ENCODE data around the gene MMP28.

MMP28 gene

DNA sequence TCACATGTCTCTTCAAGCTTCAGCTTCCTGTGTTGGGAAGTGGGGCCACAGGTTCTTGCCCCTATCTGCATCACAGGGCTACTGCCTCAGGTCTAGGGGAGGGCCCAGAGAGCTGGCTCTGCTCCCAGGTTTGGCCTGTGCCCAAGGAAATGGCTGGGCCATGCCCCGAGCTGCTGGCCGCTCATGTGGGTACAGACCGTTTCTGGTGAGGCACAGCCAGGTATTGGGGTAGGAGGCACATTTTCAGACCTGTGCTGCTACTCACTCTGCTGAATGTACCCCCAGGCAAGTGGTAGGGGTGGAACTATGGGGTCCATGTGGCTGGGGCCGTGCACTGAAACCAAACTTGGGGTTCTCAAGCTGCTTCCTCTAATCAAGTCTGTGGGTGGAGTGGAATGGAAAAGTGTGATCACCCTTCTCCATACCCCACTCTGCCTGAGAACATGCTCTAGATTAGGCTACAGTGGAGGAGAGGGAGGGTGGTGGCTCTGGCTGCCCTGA lies 47.0 kb downstream of the MMP28 start:
- Mint-ChIP-seq H3K4me1 (ENCODE audit: low read depth) (peaks cover 11% of the 10 kb centered on the region), H3K4me3 (no peak overlapping the region), H3K27ac (no peak overlapping the region), H3K9me3 (no peaks in the 10 kb centered on the region), H3K27me3 (ENCODE audit: low read depth) (peaks cover 45% of the 10 kb centered on the region), H3K36me3 (ENCODE audit: low read depth) (no peaks in the 10 kb centered on the region)

DNA sequence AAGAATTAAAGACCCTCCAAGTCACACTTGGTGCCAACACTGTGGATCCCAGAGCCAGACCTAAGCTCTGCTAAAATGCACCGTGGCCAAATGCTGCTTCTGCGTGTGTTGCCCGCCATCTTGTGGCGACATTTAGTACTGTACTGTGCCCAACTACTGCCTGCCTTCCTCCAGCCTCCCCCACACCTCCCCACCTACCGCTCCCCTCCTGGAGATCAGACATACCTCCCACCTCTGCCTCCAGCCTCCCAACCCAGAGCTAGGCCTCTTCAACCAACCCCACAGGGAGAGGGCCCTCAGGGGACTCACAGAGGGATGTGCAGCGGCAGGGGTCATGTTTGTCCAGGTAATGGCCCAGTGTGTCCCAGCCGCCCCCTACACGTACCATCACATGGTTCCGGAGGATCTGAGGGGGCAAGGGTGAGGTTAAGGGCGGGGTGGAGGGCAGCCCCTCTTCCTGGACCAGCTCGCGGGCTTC lies 47.9 kb downstream of the MMP28 start:
- no peak overlapping the region for H3K4me3 Mint-ChIP-seq
- no peak overlapping the region for H3K27ac Mint-ChIP-seq
- H3K9me3 Mint-ChIP-seq = no peaks in the 10 kb centered on the region
- peaks cover 39% of the 10 kb centered on the region for H3K27me3 Mint-ChIP-seq (ENCODE audit: low read depth)
- H3K4me1 Mint-ChIP-seq (ENCODE audit: low read depth) = peaks cover 11% of the 10 kb centered on the region
- H3K36me3 Mint-ChIP-seq (ENCODE audit: low read depth) = no peaks in the 10 kb centered on the region

DNA sequence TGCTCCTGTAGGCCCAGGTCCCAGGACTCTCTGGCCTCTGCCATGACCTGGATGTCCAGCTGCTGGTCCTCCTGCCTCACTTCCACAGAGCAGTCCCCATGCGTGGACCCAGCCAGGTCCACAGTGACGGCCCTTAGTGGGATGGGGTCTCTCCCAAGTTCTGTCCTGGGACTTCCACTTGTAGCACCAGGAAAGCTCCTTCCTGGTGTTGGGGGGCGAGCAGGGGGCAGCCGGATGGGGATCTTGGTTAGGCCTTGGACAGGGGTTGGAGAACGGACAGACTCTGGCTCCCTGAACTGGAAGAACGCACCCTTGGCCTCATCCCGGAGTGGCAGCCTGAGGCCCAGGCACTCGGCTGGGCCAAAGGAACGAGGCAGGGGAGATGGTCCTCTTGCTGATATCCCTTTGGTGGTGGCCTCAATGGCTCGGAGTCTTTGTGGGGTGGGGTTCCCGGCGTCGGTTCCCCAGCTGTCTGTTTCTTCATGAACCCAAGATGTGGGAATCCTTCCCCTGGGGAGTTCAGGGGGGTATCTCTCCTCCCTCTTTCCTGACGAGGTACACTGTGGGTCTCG lies 49.6 kb downstream of the MMP28 start:
- H3K9me3 Mint-ChIP-seq = no peaks in the 10 kb centered on the region
- H3K4me3 Mint-ChIP-seq = no peak overlapping the region
- no peak overlapping the region for H3K27ac Mint-ChIP-seq
- H3K27me3 Mint-ChIP-seq (ENCODE audit: low read depth) = peaks cover 43% of the 10 kb centered on the region
- peaks cover 13% of the 10 kb centered on the region for H3K4me1 Mint-ChIP-seq (ENCODE audit: low read depth)
- H3K36me3 Mint-ChIP-seq (ENCODE audit: low read depth) = no peaks in the 10 kb centered on the region

DNA sequence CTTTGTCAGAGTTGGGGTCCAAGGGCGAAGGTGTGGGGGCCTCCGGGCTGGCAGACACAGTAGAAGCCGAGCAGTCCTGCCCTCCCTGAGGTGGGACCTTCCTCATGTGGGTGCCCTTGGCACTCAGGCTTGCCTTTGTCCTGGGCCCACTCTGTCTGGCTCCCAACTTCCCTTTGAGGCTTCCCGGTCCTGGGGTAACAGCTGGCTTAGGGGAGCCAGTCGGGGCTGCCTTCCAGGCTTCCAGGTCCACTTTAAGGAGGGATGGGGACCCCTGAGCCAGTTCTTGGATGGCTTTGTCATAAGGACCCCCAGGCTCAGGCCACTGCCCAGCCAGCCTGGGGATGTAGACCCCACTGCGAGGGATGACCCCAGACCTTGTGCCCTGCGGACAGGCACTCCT lies 50.2 kb downstream of the MMP28 start:
- H3K4me1 Mint-ChIP-seq (ENCODE audit: low read depth) = peaks cover 10% of the 10 kb centered on the region
- H3K36me3 Mint-ChIP-seq (ENCODE audit: low read depth) = no peaks in the 10 kb centered on the region
- peaks cover 43% of the 10 kb centered on the region for H3K27me3 Mint-ChIP-seq (ENCODE audit: low read depth)
- H3K4me3 Mint-ChIP-seq = no peak overlapping the region
- no peaks in the 10 kb centered on the region for H3K9me3 Mint-ChIP-seq
- H3K27ac Mint-ChIP-seq = no peak overlapping the region

DNA sequence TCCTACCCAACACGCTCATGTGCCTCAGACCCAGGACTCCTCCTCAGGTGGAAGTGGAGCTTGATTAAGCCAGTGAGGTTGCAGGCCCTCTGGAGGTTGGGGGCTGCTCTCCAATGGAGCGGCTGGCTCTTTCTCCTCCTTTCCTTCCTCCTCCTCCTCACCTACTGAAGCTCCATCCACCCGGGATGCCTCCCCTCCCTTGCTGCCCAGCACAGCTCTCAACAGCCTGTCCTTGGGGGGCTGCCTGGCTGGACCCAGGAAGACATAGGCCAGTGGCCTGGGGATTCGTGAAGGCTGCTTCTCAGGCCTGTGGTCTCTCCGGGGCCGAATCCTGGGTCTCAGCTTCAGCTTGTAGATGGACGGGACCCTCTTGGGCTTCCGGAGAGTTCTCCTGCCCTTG lies 50.6 kb downstream of the MMP28 start:
- H3K27ac Mint-ChIP-seq = no peak overlapping the region
- peaks cover 44% of the 10 kb centered on the region for H3K27me3 Mint-ChIP-seq (ENCODE audit: low read depth)
- H3K9me3 Mint-ChIP-seq = no peaks in the 10 kb centered on the region
- H3K36me3 Mint-ChIP-seq (ENCODE audit: low read depth) = no peaks in the 10 kb centered on the region
- peaks cover 7% of the 10 kb centered on the region for H3K4me1 Mint-ChIP-seq (ENCODE audit: low read depth)
- no peak overlapping the region for H3K4me3 Mint-ChIP-seq

DNA sequence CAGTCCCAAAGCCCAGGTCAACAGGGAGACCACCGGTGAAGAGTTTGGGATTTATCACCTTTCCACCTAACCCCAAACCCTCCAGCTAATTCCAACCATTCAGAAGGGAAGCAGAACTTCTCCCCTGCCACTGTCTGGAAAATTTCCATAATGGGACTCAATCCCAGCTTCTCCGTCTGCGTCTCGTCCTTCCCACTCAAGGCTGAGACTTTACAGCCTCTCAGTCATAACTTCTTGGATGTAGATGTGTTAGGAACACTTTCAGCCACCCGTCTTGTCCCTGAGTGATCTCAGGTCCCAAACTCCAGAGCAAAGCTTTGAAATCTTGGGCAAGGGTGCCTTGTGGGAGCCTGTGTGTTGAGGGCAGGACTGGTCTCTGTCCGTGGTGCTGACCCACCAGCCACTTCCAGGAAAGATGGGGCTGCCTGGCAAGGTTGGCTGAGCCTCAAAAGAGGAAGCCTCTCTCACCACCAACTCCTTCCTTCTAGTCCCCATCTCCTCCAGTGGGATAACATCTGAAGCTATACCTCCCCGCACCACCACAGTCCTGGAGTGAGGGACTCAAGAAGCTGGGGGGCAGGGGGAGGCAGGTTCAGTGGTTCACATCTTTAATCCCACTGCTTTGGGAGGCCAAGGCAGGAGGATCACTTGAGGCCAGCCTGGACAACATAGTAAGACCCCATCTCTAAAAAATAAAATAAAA lies 51.7 kb downstream of the MMP28 start:
- Mint-ChIP-seq H3K36me3 (ENCODE audit: low read depth) (no peaks in the 10 kb centered on the region), H3K9me3 (no peaks in the 10 kb centered on the region), H3K27me3 (ENCODE audit: low read depth) (peaks cover 42% of the 10 kb centered on the region)

DNA sequence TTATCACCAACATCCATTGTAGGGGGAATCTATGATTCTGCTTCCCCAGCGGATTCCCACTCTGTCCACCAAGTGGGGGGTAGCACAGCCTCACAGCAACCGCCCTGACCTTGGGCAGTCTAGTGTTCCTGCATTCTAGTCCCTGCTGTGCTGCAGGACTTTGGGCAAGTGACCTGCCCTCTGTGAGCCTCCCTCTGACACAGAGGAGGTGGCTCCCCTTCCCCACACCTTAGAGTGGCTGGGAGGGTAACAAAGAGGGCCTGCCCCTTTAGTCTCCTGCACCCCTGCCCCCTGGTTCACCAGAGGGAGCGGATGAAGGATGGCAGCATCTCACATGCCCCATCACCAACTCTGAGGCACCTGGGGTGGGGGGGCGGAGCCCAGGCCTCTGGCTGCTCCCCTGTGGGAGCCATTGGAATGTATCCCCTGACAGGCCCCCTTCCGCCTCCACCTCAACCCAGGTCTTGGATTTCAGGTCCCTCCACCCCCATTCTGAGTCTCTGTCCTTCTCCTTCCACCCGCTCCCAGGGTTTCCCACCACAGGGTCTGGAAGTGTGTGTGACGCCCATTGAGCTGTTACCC lies 52.5 kb downstream of the MMP28 start:
- no peak overlapping the region for H3K4me3 Mint-ChIP-seq
- H3K36me3 Mint-ChIP-seq (ENCODE audit: low read depth) = no peaks in the 10 kb centered on the region
- peaks cover 5% of the 10 kb centered on the region for H3K4me1 Mint-ChIP-seq (ENCODE audit: low read depth)
- H3K27me3 Mint-ChIP-seq (ENCODE audit: low read depth) = peaks cover 38% of the 10 kb centered on the region
- no peak overlapping the region for H3K27ac Mint-ChIP-seq
- no peaks in the 10 kb centered on the region for H3K9me3 Mint-ChIP-seq

More for the DNA sequence above, 51.7 kb downstream of the MMP28 start:
- Mint-ChIP-seq H3K4me3 (no peak overlapping the region), H3K27ac (no peak overlapping the region), H3K4me1 (ENCODE audit: low read depth) (peaks cover 5% of the 10 kb centered on the region)

DNA sequence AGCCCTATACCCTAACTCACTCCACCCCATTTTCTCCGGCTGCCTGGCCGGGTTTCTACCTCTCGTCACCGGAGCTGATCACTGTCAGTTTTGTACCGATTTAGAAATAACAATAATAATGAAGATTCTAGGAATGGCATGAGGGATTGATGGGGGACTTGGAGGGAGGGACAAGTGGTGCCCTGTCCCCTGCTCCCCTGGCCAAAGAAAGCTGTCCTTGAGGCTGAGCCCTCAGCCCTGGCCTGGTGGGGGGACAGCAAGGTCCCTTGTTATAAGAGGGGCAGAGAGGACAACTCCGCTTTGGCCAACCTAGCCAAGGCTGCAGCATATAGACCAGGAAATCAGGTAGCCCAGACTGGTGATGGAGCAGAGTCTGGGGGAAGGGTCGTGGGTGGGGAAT lies 52.9 kb downstream of the MMP28 start:
- Mint-ChIP-seq H3K4me3 (no peak overlapping the region), H3K27me3 (ENCODE audit: low read depth) (peaks cover 38% of the 10 kb centered on the region), H3K27ac (no peak overlapping the region), H3K4me1 (ENCODE audit: low read depth) (peaks cover 5% of the 10 kb centered on the region), H3K36me3 (ENCODE audit: low read depth) (no peaks in the 10 kb centered on the region), H3K9me3 (no peaks in the 10 kb centered on the region)

DNA sequence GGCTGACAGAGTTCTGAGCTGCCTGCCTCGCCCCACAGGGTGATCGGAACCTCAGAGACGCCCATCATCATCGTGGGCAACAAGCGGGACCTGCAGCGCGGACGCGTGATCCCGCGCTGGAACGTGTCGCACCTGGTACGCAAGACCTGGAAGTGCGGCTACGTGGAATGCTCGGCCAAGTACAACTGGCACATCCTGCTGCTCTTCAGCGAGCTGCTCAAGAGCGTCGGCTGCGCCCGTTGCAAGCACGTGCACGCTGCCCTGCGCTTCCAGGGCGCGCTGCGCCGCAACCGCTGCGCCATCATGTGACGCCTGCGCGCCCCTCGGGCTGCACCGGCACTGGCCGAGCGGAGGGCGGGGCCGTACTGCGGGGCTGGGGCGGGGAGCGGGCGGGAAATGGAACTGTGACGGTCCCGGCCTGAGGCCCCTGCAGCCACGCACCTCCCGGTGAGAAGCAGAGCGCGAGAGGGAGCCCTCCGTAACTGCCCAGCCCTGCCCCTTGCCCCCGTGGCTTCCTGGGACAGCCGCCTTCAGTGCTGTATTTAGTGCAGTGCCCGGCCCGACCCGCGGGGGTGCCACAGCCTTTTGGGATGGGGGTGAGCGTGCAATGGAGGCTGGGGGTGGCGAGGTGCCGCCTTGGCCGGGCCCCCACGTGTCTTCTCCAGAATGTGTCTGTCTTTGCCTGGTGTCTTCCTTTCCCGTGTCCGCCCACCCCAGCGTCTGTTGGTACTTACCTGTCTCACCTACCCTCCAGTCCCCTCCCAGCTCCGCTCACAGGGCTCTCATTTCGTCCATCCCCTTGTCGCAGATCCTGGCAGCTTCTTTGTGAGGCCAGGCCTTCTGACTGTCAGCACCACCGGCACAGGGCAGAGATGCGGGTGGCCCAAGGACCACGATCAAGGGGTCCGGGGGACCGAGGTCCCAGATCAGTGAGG lies 54.2 kb downstream of the MMP28 start:
- H3K4me1 Mint-ChIP-seq (ENCODE audit: low read depth) = peaks cover 5% of the 10 kb centered on the region
- peak overlapping the region; percentile 31 for H3K4me3 Mint-ChIP-seq
- no peak overlapping the region for H3K27ac Mint-ChIP-seq

DNA sequence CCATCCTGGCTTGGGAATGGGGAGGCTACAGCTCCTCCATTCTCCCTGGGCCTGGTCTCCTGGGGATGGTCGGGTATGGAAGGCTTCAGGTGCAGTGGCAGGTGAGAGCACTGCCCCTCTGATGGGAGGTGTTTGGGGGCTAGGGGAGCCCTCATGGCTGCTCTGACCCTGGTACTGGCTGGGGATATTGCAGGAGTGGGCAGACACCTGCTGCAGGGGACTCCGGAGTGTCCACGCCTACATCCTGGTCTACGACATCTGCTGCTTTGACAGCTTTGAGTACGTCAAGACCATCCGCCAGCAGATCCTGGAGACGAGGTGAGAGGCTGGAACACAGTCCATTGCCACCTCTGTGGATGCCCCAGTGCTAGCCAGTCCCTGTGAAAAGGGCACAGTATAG lies 55.2 kb downstream of the MMP28 start:
- Mint-ChIP-seq H3K9me3 (no peaks in the 10 kb centered on the region), H3K27ac (no peak overlapping the region), H3K36me3 (ENCODE audit: low read depth) (no peaks in the 10 kb centered on the region), H3K4me1 (ENCODE audit: low read depth) (peaks cover 5% of the 10 kb centered on the region), H3K4me3 (no peak overlapping the region), H3K27me3 (ENCODE audit: low read depth) (peaks cover 38% of the 10 kb centered on the region)

More for the DNA sequence above, 54.2 kb downstream of the MMP28 start:
- H3K36me3 Mint-ChIP-seq (ENCODE audit: low read depth) = no peaks in the 10 kb centered on the region
- no peaks in the 10 kb centered on the region for H3K9me3 Mint-ChIP-seq
- H3K27me3 Mint-ChIP-seq (ENCODE audit: low read depth) = peaks cover 38% of the 10 kb centered on the region

DNA sequence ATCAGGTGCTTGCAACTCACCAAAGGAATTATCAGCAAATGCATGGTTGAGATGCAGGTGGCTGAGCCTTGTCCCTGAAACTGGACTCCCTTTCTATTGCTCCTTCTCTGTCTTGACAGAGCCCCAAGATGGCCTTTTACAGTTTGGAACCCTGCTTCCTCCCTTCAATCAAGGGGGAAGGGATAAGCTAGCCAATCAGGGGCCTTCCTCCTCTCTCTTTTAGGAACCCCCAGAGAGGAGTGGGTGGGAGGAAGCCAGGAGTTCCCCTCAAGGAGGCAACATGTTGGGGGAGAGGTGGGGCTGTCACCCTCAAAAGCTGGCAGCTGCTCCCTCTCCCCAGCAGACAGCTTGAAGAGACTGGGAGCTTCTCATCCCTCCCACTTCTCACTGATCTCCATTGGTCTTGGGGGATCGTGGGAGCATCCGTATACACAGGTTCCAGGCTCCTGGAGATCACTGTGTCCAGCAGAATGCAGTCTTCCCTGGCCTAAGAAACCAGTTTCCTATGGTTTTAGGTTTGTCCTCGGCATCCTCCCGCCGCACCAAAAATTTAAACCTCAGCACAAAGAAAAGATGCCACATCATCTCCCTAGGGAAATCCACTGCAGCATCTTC lies 56.8 kb downstream of the MMP28 start:
- Mint-ChIP-seq H3K4me1 (ENCODE audit: low read depth) (peaks cover 5% of the 10 kb centered on the region), H3K4me3 (no peak overlapping the region), H3K27me3 (ENCODE audit: low read depth) (peaks cover 35% of the 10 kb centered on the region), H3K9me3 (no peaks in the 10 kb centered on the region), H3K27ac (no peak overlapping the region), H3K36me3 (ENCODE audit: low read depth) (no peaks in the 10 kb centered on the region)

DNA sequence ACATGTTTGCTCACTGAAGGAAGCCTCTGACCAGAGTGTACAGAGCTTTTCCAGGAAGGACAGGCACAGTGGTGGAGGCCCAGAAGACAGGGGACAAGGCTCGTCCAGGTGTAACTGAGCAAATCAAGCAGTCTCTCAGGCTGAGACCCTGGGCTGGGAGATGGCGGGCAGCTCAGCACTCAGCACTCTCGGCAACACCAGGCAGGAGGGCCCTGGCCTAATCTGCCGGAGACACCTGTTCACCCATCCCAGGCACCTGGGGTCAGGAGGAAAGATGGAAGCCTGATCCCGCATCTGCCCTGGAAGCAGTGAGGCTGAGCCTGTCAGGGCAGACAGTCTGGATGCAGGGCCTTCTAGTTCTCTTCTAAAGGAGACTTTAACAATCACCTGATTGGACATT lies 59.2 kb downstream of the MMP28 start:
- Mint-ChIP-seq H3K9me3 (no peaks in the 10 kb centered on the region), H3K27me3 (ENCODE audit: low read depth) (peaks cover 36% of the 10 kb centered on the region), H3K36me3 (ENCODE audit: low read depth) (peaks cover under 1% of the 10 kb centered on the region), H3K4me3 (no peak overlapping the region), H3K27ac (no peak overlapping the region), H3K4me1 (ENCODE audit: low read depth) (peaks cover 3% of the 10 kb centered on the region)

DNA sequence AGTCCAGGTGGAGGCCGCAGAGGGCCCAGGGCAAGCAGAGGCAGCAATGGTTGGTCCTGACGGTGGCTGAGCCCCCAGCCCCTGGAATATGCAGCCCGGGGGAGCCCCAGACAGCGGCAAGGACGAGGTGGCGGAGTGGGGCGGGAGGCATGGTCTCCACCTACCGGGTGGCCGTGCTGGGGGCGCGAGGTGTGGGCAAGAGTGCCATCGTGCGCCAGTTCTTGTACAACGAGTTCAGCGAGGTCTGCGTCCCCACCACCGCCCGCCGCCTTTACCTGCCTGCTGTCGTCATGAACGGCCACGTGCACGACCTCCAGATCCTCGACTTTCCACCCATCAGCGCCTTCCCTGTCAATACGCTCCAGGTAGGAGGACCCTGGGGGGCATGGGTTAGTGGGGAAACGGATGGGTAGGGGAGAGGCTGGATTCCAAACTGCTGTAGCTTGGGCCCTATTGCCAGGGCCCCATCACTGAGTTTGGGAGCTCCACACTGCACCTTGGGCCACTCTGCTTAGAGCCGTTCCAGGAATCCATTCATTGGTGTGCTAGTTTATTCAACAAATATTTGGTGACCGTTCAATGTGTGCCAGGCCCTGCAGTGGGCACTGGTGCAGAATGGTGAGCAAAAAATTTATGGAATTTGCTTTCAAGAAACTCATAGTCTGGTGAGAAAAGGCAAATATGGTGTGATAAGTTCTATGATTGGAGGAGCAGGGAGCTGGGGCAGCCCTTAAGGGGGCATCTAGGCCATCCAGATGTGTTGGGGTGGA lies 60.2 kb downstream of the MMP28 start:
- H3K9me3 Mint-ChIP-seq = no peaks in the 10 kb centered on the region
- peaks cover 9% of the 10 kb centered on the region for H3K36me3 Mint-ChIP-seq (ENCODE audit: low read depth)
- no peak overlapping the region for H3K27ac Mint-ChIP-seq
- peaks cover 12% of the 10 kb centered on the region for H3K4me1 Mint-ChIP-seq (ENCODE audit: low read depth)
- H3K27me3 Mint-ChIP-seq (ENCODE audit: low read depth) = peaks cover 38% of the 10 kb centered on the region
- H3K4me3 Mint-ChIP-seq = no peak overlapping the region
